HEK293T (cell line): ENCODE data around the gene PSG6.
"Not testable (repeated sequence)": the region's sequence is repeated elsewhere in the genome, so short reads cannot be mapped to it uniquely, and the experiment has no call there.

ENCODE experiments used
- BHLHE40 ChIP-seq: fragments of 450-650 bp; IDR thresholded peaks from 2 replicates; pipeline ENCODE4 v1.6.1; 2016; ENCODE audit warnings: mild to moderate bottlenecking, moderate library complexity, borderline replicate concordance
- FOXA1 ChIP-seq: fragments of 450-650 bp; IDR thresholded peaks from 2 replicates; pipeline ENCODE4 v1.6.1; 2016; ENCODE audit warnings: mild to moderate bottlenecking
- NFRKB ChIP-seq: fragments of 450-650 bp; IDR thresholded peaks from 2 replicates; pipeline ENCODE4 v1.6.1; 2016; ENCODE audit warnings: mild to moderate bottlenecking, moderate library complexity
- SUZ12 ChIP-seq: fragments of 450-650 bp; IDR thresholded peaks from 2 replicates; pipeline ENCODE4 v1.6.1; 2016; ENCODE audit warnings: mild to moderate bottlenecking

DNA sequence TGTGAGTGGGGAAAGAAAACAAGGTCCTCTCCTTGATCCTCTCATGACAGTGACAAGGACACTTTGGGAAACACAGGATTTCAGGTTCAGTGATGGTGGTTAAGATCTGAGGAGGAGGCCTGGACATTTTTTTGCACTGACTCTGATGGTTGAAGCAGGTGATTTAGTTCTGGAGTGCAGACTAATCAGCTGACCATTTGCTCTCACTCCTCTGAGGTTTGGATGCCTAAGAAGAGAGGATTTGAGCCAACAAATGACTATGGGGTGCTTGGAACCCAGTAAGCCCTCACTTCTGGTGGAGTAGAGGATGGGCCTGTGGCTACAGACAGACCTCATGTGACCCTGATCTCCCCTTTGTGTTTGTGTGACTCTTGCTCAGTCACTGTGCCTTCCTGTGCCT lies 41.1 kb downstream of the PSG6 start:
- TF ChIP-seq FOXA1, NFRKB, BHLHE40, SUZ12: not testable (repeated sequence)
